Breast epithelium (tissue), 3 donors: Measurements from ENCODE around the gene CNKSR1.

Source experiments
- POLR2A ChIP-seq: fragments of 450-650 bp; IDR thresholded peaks from one replicate; pipeline ENCODE4 v1.6.1; 2016; ENCODE audit warnings: antibody characterized with exemption, mild to moderate bottlenecking, moderate library complexity
- POLR2AphosphoS5 ChIP-seq, 3 donors: sonication (generic); formaldehyde crosslinking; IDR thresholded peaks; one replicate each; pipeline ENCODE4 v1.6.1; 2017; ENCODE audit warnings: antibody characterized with exemption in 3 of 3
- TF ChIP-seq, protein P1 (sequence below), 3 donors: fragments of 450-650 bp; IDR thresholded peaks; one replicate each; pipeline ENCODE4 v1.5.1; 2016 to 2017; ENCODE audit warnings: antibody characterized with exemption in 3 of 3, mild to moderate bottlenecking in 3 of 3, moderate library complexity in 3 of 3

DNA sequence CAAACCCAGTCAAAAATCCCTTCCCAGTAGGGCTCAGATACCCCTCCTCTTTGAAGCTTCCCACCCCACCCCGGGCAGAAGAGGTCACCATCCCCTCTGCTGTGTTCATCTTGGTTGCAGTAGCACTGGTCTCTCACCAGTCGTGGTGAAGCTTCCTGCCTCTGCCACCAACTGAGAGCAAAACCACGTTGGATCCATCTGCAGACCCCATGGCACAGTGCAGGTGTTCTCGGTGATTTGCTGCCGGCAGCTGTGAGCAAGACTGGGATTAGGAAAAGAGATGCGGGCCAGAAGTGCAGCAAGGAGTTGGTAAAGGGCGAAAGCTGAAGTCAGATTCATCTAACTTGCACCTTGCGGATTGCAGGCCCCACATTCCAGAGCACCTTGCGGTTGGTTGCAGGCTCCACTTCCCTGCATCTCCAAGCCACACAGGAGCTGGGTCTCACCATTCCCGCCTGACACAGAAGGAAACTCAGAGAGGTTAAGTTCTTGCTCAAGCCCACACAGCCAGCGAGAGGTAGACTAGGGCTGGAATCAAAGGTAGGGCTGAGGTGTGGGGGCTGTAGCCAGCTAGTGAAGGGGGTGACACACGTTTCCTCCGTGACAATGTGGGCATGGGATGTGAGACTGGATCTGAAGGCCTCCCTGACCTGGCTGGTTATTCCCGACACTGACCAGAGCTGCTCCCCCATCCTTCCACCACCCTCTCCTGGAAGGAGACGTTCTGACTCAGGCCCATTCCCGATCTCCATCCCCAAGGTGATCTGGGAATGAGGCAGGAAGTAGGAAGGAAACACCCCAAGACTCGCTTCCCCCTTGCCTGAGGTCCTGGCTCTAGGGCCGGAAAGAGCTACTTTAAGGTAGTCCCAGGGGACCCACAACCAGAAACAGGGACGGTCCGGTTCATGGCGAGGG, 21.7 kb upstream of the CNKSR1 start:
- TF ChIP-seq POLR2AphosphoS5 (IDR thresholded peaks at IDR 0.05) (no peak), POLR2A (no peak)
- TF ChIP-seq, protein P1, sequence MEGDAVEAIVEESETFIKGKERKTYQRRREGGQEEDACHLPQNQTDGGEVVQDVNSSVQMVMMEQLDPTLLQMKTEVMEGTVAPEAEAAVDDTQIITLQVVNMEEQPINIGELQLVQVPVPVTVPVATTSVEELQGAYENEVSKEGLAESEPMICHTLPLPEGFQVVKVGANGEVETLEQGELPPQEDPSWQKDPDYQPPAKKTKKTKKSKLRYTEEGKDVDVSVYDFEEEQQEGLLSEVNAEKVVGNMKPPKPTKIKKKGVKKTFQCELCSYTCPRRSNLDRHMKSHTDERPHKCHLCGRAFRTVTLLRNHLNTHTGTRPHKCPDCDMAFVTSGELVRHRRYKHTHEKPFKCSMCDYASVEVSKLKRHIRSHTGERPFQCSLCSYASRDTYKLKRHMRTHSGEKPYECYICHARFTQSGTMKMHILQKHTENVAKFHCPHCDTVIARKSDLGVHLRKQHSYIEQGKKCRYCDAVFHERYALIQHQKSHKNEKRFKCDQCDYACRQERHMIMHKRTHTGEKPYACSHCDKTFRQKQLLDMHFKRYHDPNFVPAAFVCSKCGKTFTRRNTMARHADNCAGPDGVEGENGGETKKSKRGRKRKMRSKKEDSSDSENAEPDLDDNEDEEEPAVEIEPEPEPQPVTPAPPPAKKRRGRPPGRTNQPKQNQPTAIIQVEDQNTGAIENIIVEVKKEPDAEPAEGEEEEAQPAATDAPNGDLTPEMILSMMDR (IDR thresholded peaks at IDR 0.05) = no peak
